Dendritic cell treated with granulocyte-macrophage colony-stimulating factor and Interleukin-4, amounts not matched to agents 40 ng/mL and 50 ng/mL, for 4 days (primary cell): ENCODE data around the gene ZDHHC9.

Experiments used
- H3K27ac Mint-ChIP-seq: one replicate; pipeline ENCODE4 v1.8.0; 2022; ENCODE audit warnings: mild to moderate bottlenecking, mixed read lengths
- H3K27me3 Mint-ChIP-seq: one replicate; pipeline ENCODE4 v1.8.0; 2022; ENCODE audit warnings: mild to moderate bottlenecking, mixed read lengths
- H3K36me3 Mint-ChIP-seq: one replicate; pipeline ENCODE4 v1.8.0; 2022; ENCODE audit warnings: low read depth, mixed read lengths
- H3K4me1 Mint-ChIP-seq: one replicate; pipeline ENCODE4 v1.8.0; 2022; ENCODE audit warnings: low read depth, mixed read lengths
- H3K4me3 Mint-ChIP-seq: one replicate; pipeline ENCODE4 v1.8.0; 2022; ENCODE audit warnings: mild to moderate bottlenecking, moderate library complexity, mixed read lengths
- H3K9me3 Mint-ChIP-seq: one replicate; pipeline ENCODE4 v1.8.0; 2022; ENCODE audit warnings: mixed read lengths
- intact Hi-C: fragments of 100-400 bp; cut with micrococcal nuclease; formaldehyde crosslinking; loops from one replicate; pipeline ENCODE4 v1.15.0; 2022

ZDHHC9 gene

GRCh38 chrX:129777218-129778030, 66.3 kb downstream of the ZDHHC9 start:
- H3K9me3 Mint-ChIP-seq = no peaks in the 10 kb centered on the region
- peaks cover 24% of the 10 kb centered on the region for H3K36me3 Mint-ChIP-seq
- H3K27me3 Mint-ChIP-seq = no peaks in the 10 kb centered on the region
- intact Hi-C loops = no loop called here
- peaks cover 60% of the 10 kb centered on the region for H3K4me1 Mint-ChIP-seq
- H3K27ac Mint-ChIP-seq = peak overlapping the region; percentile 94
- peak overlapping the region; percentile 73 for H3K4me3 Mint-ChIP-seq

GRCh38 chrX:129773649-129774458, 69.8 kb downstream of the ZDHHC9 start:
- H3K27me3 Mint-ChIP-seq = no peaks in the 10 kb centered on the region
- peaks cover 55% of the 10 kb centered on the region for H3K4me1 Mint-ChIP-seq
- H3K36me3 Mint-ChIP-seq = no peaks in the 10 kb centered on the region
- H3K4me3 Mint-ChIP-seq = peak overlapping the region; percentile 57
- H3K27ac Mint-ChIP-seq = peak overlapping the region; percentile 96
- intact Hi-C loops = loop anchor here (1.0 to 2.0 kb wide), 2 partner anchors 7 to 15 kb away; no protein-coding TSS in a partner anchor
- no peaks in the 10 kb centered on the region for H3K9me3 Mint-ChIP-seq

GRCh38 chrX:129772796-129773431, 70.8 kb downstream of the ZDHHC9 start:
- intact Hi-C loops = loop anchor here (1.0 to 2.0 kb wide), 2 partner anchors 8 to 14 kb away; no protein-coding TSS in a partner anchor
- Mint-ChIP-seq H3K36me3 (no peaks in the 10 kb centered on the region), H3K27me3 (no peaks in the 10 kb centered on the region), H3K27ac (peak overlapping the region; percentile 96), H3K4me3 (peak overlapping the region; percentile 57), H3K9me3 (no peaks in the 10 kb centered on the region), H3K4me1 (peaks cover 54% of the 10 kb centered on the region)

- H3K27me3 Mint-ChIP-seq = no peaks in the 10 kb centered on the region
- no peak overlapping the region for H3K4me3 Mint-ChIP-seq
- intact Hi-C loops = no loop called here
- no peaks in the 10 kb centered on the region for H3K9me3 Mint-ChIP-seq
- peak overlapping the region; percentile 96 for H3K27ac Mint-ChIP-seq
- no peaks in the 10 kb centered on the region for H3K36me3 Mint-ChIP-seq
- peaks cover 47% of the 10 kb centered on the region for H3K4me1 Mint-ChIP-seq
Measured at GRCh38 chrX:129771266-129771995, 72.3 kb downstream of the ZDHHC9 start.

- Mint-ChIP-seq H3K4me1 (peaks cover 37% of the 10 kb centered on the region), H3K4me3 (no peak overlapping the region), H3K9me3 (no peaks in the 10 kb centered on the region), H3K27ac (peak overlapping the region; percentile 67), H3K36me3 (no peaks in the 10 kb centered on the region), H3K27me3 (no peaks in the 10 kb centered on the region)
- intact Hi-C loops = no loop called here
Measured at GRCh38 chrX:129769467-129770154, 74.1 kb downstream of the ZDHHC9 start.

GRCh38 chrX:129768586-129769466, 74.9 kb downstream of the ZDHHC9 start:
- peaks cover 29% of the 10 kb centered on the region for H3K4me1 Mint-ChIP-seq
- H3K27me3 Mint-ChIP-seq = no peaks in the 10 kb centered on the region
- intact Hi-C loops = no loop called here

GRCh38 chrX:129768186-129768585, 75.5 kb downstream of the ZDHHC9 start:
- Mint-ChIP-seq H3K36me3 (no peaks in the 10 kb centered on the region), H3K4me1 (peaks cover 27% of the 10 kb centered on the region), H3K27me3 (no peaks in the 10 kb centered on the region), H3K4me3 (no peak overlapping the region), H3K9me3 (no peaks in the 10 kb centered on the region), H3K27ac (peak overlapping the region; percentile 67)
- intact Hi-C loops = no loop called here

More at GRCh38 chrX:129768586-129769466, 74.9 kb downstream of the ZDHHC9 start:
- Mint-ChIP-seq H3K9me3 (no peaks in the 10 kb centered on the region), H3K36me3 (no peaks in the 10 kb centered on the region), H3K4me3 (no peak overlapping the region), H3K27ac (peak overlapping the region; percentile 67)

- H3K36me3 Mint-ChIP-seq = no peaks in the 10 kb centered on the region
- H3K9me3 Mint-ChIP-seq = no peaks in the 10 kb centered on the region
- H3K4me3 Mint-ChIP-seq = no peak overlapping the region
- peak overlapping the region; percentile 25 for H3K27ac Mint-ChIP-seq
- H3K27me3 Mint-ChIP-seq = no peaks in the 10 kb centered on the region
- intact Hi-C loops = no loop called here
- H3K4me1 Mint-ChIP-seq = peaks cover 47% of the 10 kb centered on the region
Measured at GRCh38 chrX:129763666-129764065, 80.0 kb downstream of the ZDHHC9 start.

GRCh38 chrX:129762448-129762847, 81.2 kb downstream of the ZDHHC9 start:
- H3K27me3 Mint-ChIP-seq = no peaks in the 10 kb centered on the region
- H3K9me3 Mint-ChIP-seq = no peaks in the 10 kb centered on the region
- H3K4me1 Mint-ChIP-seq = peaks cover 53% of the 10 kb centered on the region
- peak overlapping the region; percentile 96 for H3K27ac Mint-ChIP-seq
- H3K4me3 Mint-ChIP-seq = no peak overlapping the region
- intact Hi-C loops = no loop called here
- no peaks in the 10 kb centered on the region for H3K36me3 Mint-ChIP-seq

GRCh38 chrX:129761596-129761995, 82.1 kb downstream of the ZDHHC9 start:
- no peaks in the 10 kb centered on the region for H3K27me3 Mint-ChIP-seq
- intact Hi-C loops = no loop called here
- peak overlapping the region; percentile 96 for H3K27ac Mint-ChIP-seq
- H3K4me1 Mint-ChIP-seq = peaks cover 56% of the 10 kb centered on the region
- no peak overlapping the region for H3K4me3 Mint-ChIP-seq
- no peaks in the 10 kb centered on the region for H3K36me3 Mint-ChIP-seq
- H3K9me3 Mint-ChIP-seq = no peaks in the 10 kb centered on the region

- H3K27ac Mint-ChIP-seq = peak overlapping the region; percentile 96
- H3K4me3 Mint-ChIP-seq = no peak overlapping the region
- H3K36me3 Mint-ChIP-seq = no peaks in the 10 kb centered on the region
- no peaks in the 10 kb centered on the region for H3K27me3 Mint-ChIP-seq
- intact Hi-C loops = no loop called here
- H3K4me1 Mint-ChIP-seq = peaks cover 62% of the 10 kb centered on the region
- no peaks in the 10 kb centered on the region for H3K9me3 Mint-ChIP-seq
Measured at GRCh38 chrX:129760981-129761380, 82.7 kb downstream of the ZDHHC9 start.

GRCh38 chrX:129760155-129760554, 83.5 kb downstream of the ZDHHC9 start:
- Mint-ChIP-seq H3K27me3 (no peaks in the 10 kb centered on the region), H3K27ac (peak overlapping the region; percentile 96), H3K9me3 (no peaks in the 10 kb centered on the region), H3K4me3 (no peak overlapping the region), H3K4me1 (peaks cover 70% of the 10 kb centered on the region), H3K36me3 (no peaks in the 10 kb centered on the region)
- intact Hi-C loops = no loop called here
